HG03442 (cell line): ENCODE data around the gene TMEM174.
"Not testable (repeated sequence)": the region's sequence is repeated elsewhere in the genome, so short reads cannot be mapped to it uniquely, and the experiment has no call there.

Source experiments
- ATAC-seq: cut with Tn5 transposase; IDR thresholded peaks from one replicate; pipeline ENCODE4 v1.9.1; 2021; ENCODE audit warnings: mild to moderate bottlenecking, moderate library complexity; ENCODE audit not compliant: unreplicated experiment

TMEM174 gene

DNA sequence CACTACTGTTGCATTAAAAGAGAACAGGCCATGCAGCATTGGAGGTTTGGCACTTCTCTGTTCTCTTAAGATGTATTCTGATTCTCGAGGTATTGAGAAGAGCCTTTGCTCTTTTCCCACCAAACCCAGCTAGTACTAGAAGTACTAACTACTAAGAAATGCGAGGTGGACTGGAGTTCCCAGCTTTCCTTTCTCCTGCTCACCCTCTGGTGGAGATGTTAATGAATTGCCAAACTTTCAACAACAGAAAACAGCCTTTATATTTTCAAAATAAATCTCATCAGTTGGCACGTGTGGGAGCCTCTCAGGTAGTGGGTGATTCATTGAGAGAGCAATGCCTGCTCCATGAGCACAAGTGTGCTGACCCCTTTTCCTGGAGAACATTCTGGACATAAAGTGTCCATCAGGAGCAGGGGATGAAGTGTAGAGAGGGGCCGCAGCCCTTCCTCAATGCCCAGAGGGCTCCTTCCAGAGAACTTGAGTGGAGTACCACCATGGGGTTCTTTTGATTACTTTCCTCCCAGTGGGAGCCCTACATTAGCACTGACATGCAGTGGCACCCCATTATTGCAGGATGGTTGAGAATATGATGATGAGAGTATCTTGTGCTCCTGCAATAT, 45.7 kb downstream of the TMEM174 start:
- no peak for ATAC-seq

DNA sequence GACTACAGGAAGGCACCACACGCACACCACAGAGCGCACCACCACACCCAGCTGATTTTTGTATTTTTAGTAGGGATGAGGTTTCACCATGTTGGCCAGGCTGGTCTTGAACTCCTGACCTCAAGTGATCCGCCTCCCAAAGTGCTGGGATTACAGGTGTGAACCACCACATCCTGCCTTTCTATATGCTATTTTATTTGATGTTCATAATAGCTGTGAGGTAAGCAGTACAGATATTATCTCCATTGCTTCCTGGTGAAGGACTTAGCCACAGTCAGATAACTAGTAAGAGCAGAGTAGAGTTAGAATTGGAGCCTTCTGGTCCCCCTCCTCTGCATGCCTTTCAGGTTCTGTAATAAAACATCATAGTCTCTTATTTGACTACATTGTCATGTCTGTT, 46.3 kb downstream of the TMEM174 start:
- not testable (repeated sequence) for ATAC-seq

DNA sequence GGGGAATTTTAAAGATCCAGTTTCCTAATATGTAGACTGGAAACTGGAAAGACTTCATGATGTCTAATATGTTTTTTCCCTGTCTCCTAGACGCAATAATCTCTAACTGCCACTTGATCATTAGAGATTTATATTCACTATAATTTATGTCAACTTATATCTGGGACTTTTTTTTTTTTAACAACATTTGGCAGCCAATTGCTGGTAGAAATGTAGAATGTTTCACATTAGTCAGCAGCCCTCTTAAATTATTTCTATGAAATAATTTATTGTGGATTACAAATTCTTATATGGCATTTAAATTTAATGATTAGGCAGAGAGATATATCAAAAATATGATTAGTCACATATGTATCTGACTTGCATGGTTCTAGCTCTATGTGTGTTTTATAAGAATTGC, 48.2 kb downstream of the TMEM174 start:
- ATAC-seq = no peak

DNA sequence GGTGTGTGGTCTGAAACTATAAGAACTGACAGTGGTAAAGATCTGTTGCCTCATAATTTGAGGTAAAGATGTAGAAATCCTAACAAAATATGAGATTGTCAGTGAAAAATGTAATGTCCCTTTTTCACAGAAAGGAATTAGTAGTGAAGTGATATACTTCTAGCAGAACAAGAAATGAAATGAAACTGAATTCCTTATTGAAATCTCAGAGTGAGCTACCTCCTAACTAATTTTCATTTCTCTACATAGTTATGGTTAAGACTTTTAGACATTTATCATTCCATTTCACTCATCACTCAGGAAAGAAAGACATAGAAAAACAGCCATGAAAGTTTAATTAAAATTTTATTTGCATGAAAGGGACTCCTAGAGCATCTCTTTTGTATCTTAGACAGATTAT, 48.7 kb downstream of the TMEM174 start:
- no peak for ATAC-seq

DNA sequence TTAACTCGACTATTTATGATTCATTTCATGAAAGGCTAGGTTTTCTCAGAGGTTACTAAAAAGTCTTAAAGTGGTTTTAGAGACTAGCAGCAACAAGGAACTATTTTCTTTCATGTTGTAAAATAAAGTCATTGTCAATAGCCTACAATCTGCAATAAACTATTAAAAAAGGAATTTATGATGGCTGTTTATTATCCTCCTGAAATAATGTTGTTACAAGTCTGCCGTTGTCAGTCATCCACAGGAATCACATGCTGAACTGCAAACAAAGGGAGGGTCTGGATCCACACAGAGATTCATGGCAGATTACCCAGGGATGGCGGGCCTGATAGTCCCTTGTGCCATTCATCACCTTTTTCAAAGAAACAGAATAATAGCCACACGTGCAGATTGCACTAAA, 49.2 kb downstream of the TMEM174 start:
- no peak for ATAC-seq
